HL-60 (cell line): ENCODE data around the gene ABHD16B.
A peak's percentile ranks its signal among the peaks of the same experiment; 100 is the strongest.

Experiments
- DNase-seq, 2 experiments: peaks; one replicate each; pipeline ENCODE4 v3.0.0-alpha.2; 2010 to 2020; ENCODE audit warnings: low read depth in 1 of 2, low spot score in 1 of 2
- H3K27ac ChIP-seq: fragments of 250-450 bp; sonication (Bioruptor Pico); replicated peaks from 2 replicates; pipeline ENCODE4 v1.5.1; 2020; ENCODE audit warnings: mild to moderate bottlenecking, moderate library complexity
- H3K27me3 ChIP-seq: fragments of 250-450 bp; sonication (Bioruptor Pico); 2 replicates; pipeline ENCODE4 v1.5.1; 2021; ENCODE audit warnings: mild to moderate bottlenecking, moderate library complexity; ENCODE audit not compliant: insufficient read depth, poor library complexity, severe bottlenecking
- H3K4me3 ChIP-seq: replicated peaks from 2 replicates; pipeline ENCODE4 v1.5.1; 2011; ENCODE audit warnings: mild to moderate bottlenecking, control low read depth, low read length; ENCODE audit not compliant: insufficient read depth
- GABPA ChIP-seq: IDR thresholded peaks from 2 replicates; pipeline ENCODE4 v1.6.1; 2012; ENCODE audit warnings: low read depth
- POLR2AphosphoS5 ChIP-seq: IDR thresholded peaks from 2 replicates; pipeline ENCODE4 v1.6.1; 2012; ENCODE audit warnings: low read depth
- SPI1 ChIP-seq: IDR thresholded peaks from 2 replicates; pipeline ENCODE4 v1.6.1; 2012; ENCODE audit warnings: low read depth, mild to moderate bottlenecking, borderline replicate concordance
- TF ChIP-seq, protein P1 (sequence below): IDR thresholded peaks from 2 replicates; pipeline ENCODE4 v1.6.1; 2012; ENCODE audit warnings: low read depth; ENCODE audit not compliant: insufficient replicate concordance
- TF ChIP-seq, protein P2 (sequence below): IDR thresholded peaks from one replicate; pipeline ENCODE4 v1.5.1; 2011; ENCODE audit warnings: low read length, control low read depth, inconsistent platforms; ENCODE audit not compliant: insufficient read depth

Gene ABHD16B

DNA sequence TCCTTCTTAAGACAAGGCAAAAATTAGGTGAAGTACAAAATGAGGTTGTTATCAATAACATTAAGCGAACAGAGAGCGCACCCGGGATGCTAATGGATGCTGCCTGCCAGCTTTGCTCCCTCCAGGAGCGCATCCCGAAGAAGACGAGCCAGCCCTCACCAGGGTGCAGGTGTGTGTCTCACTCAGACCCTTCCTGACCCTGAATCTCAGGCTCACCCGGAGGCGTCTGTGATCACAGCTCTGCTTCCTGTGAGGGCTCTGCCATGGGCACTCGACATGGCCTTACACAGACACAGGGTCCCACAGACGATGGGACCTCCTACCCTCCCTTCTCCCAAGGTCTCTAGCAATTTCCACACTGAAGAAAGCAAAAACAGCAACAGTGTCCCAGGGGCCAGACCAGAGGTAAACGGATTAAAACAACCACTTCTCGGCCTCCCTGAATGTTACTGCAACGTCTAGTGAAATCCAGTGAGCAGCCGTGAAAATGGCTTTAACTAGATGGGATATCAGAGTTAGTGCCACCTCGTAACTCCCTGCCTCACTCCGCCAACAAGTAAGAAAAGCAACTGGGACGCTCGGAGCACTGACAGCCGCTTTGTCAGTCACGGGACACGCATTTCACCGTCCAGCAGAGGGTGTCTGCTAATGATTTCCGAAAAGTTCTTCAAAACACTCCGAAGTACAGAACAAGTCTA, 41.9 kb upstream of the ABHD16B start:
- peak in 1 of 2 experiments; percentile 57 for DNase-seq
- Histone ChIP-seq H3K4me3 (no peak overlapping the region), H3K27me3 (no peaks in the 10 kb centered on the region), H3K27ac (no peak overlapping the region)
- TF ChIP-seq SPI1: no peak
- TF ChIP-seq, protein P1, sequence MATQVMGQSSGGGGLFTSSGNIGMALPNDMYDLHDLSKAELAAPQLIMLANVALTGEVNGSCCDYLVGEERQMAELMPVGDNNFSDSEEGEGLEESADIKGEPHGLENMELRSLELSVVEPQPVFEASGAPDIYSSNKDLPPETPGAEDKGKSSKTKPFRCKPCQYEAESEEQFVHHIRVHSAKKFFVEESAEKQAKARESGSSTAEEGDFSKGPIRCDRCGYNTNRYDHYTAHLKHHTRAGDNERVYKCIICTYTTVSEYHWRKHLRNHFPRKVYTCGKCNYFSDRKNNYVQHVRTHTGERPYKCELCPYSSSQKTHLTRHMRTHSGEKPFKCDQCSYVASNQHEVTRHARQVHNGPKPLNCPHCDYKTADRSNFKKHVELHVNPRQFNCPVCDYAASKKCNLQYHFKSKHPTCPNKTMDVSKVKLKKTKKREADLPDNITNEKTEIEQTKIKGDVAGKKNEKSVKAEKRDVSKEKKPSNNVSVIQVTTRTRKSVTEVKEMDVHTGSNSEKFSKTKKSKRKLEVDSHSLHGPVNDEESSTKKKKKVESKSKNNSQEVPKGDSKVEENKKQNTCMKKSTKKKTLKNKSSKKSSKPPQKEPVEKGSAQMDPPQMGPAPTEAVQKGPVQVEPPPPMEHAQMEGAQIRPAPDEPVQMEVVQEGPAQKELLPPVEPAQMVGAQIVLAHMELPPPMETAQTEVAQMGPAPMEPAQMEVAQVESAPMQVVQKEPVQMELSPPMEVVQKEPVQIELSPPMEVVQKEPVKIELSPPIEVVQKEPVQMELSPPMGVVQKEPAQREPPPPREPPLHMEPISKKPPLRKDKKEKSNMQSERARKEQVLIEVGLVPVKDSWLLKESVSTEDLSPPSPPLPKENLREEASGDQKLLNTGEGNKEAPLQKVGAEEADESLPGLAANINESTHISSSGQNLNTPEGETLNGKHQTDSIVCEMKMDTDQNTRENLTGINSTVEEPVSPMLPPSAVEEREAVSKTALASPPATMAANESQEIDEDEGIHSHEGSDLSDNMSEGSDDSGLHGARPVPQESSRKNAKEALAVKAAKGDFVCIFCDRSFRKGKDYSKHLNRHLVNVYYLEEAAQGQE: no peak
- TF ChIP-seq, protein P2, sequence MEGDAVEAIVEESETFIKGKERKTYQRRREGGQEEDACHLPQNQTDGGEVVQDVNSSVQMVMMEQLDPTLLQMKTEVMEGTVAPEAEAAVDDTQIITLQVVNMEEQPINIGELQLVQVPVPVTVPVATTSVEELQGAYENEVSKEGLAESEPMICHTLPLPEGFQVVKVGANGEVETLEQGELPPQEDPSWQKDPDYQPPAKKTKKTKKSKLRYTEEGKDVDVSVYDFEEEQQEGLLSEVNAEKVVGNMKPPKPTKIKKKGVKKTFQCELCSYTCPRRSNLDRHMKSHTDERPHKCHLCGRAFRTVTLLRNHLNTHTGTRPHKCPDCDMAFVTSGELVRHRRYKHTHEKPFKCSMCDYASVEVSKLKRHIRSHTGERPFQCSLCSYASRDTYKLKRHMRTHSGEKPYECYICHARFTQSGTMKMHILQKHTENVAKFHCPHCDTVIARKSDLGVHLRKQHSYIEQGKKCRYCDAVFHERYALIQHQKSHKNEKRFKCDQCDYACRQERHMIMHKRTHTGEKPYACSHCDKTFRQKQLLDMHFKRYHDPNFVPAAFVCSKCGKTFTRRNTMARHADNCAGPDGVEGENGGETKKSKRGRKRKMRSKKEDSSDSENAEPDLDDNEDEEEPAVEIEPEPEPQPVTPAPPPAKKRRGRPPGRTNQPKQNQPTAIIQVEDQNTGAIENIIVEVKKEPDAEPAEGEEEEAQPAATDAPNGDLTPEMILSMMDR: peak; percentile 8

GRCh38 chr20:63821811-63822210, 39.5 kb upstream of the ABHD16B start:
- Histone ChIP-seq H3K27me3 (no peaks in the 10 kb centered on the region), H3K4me3 (no peak overlapping the region), H3K27ac (peak overlapping the region; percentile 78)
- TF ChIP-seq POLR2AphosphoS5: no peak
- TF ChIP-seq, protein P2: no peak
- no peak for TF ChIP-seq GABPA
- TF ChIP-seq, protein P1: no peak
- TF ChIP-seq SPI1: no peak
- peak in 1 of 2 experiments; percentile 76 for DNase-seq

DNA sequence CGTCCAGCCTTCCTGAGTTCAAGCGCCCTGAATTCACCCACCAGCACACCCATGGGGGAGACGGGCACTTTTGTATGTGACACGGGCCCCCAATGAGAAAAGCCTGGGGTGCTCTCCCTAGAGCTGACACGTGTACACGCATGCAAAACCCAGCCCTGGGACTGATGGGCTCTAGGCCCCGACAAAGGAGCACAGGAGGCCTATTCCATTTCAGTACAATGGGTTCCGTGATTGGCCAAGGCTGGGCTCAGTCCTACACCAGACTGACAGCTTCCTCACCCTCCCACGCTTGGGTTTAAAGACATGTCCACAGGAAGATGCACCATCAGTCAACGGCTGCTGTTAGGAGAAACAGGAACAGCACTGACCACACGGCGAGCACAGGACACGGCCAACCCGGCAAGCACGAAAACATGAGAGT, 39.0 kb upstream of the ABHD16B start:
- H3K27me3 ChIP-seq: no peaks in the 10 kb centered on the region
- DNase-seq: peak in 1 of 2 experiments; percentile 90
- TF ChIP-seq, protein P2: no peak
- TF ChIP-seq GABPA (peak; percentile 48), SPI1 (peak; percentile 91), POLR2AphosphoS5 (peak; percentile 89)
- TF ChIP-seq, protein P1: no peak
- H3K4me3 ChIP-seq: no peak overlapping the region; the same call in 1 of the 2 replicates
- H3K27ac ChIP-seq: peak overlapping the region; percentile 78
